Kidney (tissue), 14 donors: Measurements from ENCODE around the gene ILDR2. TPM values are rescaled to one million over a fixed set of nuclear protein-coding genes. Genes with fewer than 3 reads are reported as not detected.

Experiments
- DNase-seq, 5 donors: peaks; one replicate each; pipeline ENCODE4 v3.0.0-alpha.2; 2013 to 2020
- FAIRE-seq: peaks from 2 replicates; lab custom pipeline; 2012; peaks lifted over from hg19 to GRCh38; lab: Jason Lieb, UNC
- H3K27ac ChIP-seq, 2 donors: one replicate each; pipeline ENCODE4 v1.7.0; 2013; ENCODE audit warnings: low read depth in 2 of 2, low read length in 2 of 2, inconsistent platforms in 1 of 2
- H3K27me3 ChIP-seq: one replicate; pipeline ENCODE4 v1.7.1; 2013; ENCODE audit warnings: low read length, inconsistent platforms; ENCODE audit not compliant: control insufficient read depth, insufficient read depth
- H3K36me3 ChIP-seq, 3 donors: one replicate each; pipeline versions ENCODE4 v1.7.0 to v1.7.1; 2013; ENCODE audit warnings: low read length in 3 of 3, control low read depth in 1 of 3, inconsistent platforms in 1 of 3; ENCODE audit not compliant: insufficient read depth in 3 of 3, control insufficient read depth in 2 of 3
- H3K4me1 ChIP-seq, 3 donors: one replicate each; pipeline versions ENCODE4 v1.7.0 to v1.7.1; 2013; ENCODE audit warnings: low read length in 3 of 3, inconsistent platforms in 1 of 3, low read depth in 1 of 3; ENCODE audit not compliant: control insufficient read depth in 2 of 3, insufficient read depth in 2 of 3
- H3K4me3 ChIP-seq, 3 donors: one replicate each; pipeline versions ENCODE4 v1.7.0 to v1.8.1; 2013; ENCODE audit warnings: low read length in 3 of 3, control low read depth in 1 of 3, inconsistent platforms in 1 of 3
- H3K9ac ChIP-seq, 3 donors: one replicate each; pipeline versions ENCODE4 v1.7.0 to v1.7.1; 2013; ENCODE audit warnings: low read length in 3 of 3, control low read depth in 1 of 3, inconsistent platforms in 1 of 3
- H3K9me3 ChIP-seq, 3 donors: one replicate each; pipeline versions ENCODE4 v1.7.0 to v1.7.1; 2013; ENCODE audit warnings: low read length in 3 of 3, control low read depth in 1 of 3, inconsistent platforms in 1 of 3; ENCODE audit not compliant: control insufficient read depth in 2 of 3, insufficient read depth in 1 of 3
- intact Hi-C: fragments of 100-400 bp; cut with DNase I; formaldehyde crosslinking; loops from one replicate; pipeline ENCODE4 v1.11.1; 2022
- polyA plus RNA-seq: library from polyadenylated mRNA; stranded (reverse); fragments of 350-450 nt; fragmentation: Illumina TruSeq; extraction: RNeasy Lipid Tissue Mini Kit (QIAGEN cat#74804); gene quantifications from one replicate; pipeline ENCODE4 v1.2.3, GENCODE V29; 2014; ENCODE audit warnings: low read depth, low replicate concordance; ENCODE audit not compliant: insufficient read depth
- total RNA-seq: library from RNA; stranded (reverse); fragmentation: NEBNext Ultra II Directional; extraction: Animal tissue kit (Norgen Biotek cat#: 25700); gene quantifications from one replicate; pipeline ENCODE4 v1.2.1, GENCODE V29; 2021
- TF ChIP-seq, protein P1 (sequence below): IDR thresholded peaks from 3 replicates; pipeline ENCODE4 v1.5.1; 2012; ENCODE audit warnings: mild to moderate bottlenecking, moderate library complexity, borderline replicate concordance; ENCODE audit not compliant: insufficient read depth; ENCODE audit errors: extremely low read depth
- donor health status: control.
- donor health status: control.
- donor health status: control.
- donor health status: control.
- donor health status: control.
- donor health status: DM: yes; HTN: yes; CAD: no.
- donor health status: Normal renal cell carcinoma (clear cell type).

The ILDR2 gene
- total and polyA plus RNA-seq, 2 donors from 2014 or later = 1.5 to 5.9 TPM

DNA sequence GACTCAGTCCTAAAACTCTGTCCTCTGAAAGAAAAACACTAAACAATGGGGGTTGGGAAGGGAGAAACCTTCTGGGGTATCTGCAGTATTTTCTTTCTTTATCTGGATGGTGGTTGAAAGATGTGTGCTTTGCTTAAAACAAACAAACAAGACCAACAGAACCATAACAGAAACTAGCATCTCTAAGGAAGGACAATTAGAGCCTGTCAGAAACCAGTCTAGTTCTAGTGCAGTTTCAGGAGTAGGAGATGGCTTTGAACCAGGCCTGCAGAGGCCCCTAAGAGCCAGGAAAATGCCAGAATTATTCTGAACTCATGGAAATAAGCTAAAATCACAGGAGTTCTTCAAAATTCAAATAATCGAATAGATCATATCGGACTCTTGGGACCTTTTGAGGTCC, 18.5 kb downstream of the ILDR2 start:
- H3K36me3 ChIP-seq = no peaks in the 10 kb centered on the region
- H3K9ac ChIP-seq = no peak overlapping the region
- FAIRE-seq = no peak
- DNase-seq = no peak
- intact Hi-C loops = no loop called here
- no peaks in the 10 kb centered on the region for H3K9me3 ChIP-seq
- H3K27me3 ChIP-seq = no peaks in the 10 kb centered on the region
- H3K4me1 ChIP-seq = peaks cover 0 to 14% (median 6%) of the 10 kb centered on the region in 3 donors
- no peak overlapping the region for H3K4me3 ChIP-seq
- TF ChIP-seq, protein P1, sequence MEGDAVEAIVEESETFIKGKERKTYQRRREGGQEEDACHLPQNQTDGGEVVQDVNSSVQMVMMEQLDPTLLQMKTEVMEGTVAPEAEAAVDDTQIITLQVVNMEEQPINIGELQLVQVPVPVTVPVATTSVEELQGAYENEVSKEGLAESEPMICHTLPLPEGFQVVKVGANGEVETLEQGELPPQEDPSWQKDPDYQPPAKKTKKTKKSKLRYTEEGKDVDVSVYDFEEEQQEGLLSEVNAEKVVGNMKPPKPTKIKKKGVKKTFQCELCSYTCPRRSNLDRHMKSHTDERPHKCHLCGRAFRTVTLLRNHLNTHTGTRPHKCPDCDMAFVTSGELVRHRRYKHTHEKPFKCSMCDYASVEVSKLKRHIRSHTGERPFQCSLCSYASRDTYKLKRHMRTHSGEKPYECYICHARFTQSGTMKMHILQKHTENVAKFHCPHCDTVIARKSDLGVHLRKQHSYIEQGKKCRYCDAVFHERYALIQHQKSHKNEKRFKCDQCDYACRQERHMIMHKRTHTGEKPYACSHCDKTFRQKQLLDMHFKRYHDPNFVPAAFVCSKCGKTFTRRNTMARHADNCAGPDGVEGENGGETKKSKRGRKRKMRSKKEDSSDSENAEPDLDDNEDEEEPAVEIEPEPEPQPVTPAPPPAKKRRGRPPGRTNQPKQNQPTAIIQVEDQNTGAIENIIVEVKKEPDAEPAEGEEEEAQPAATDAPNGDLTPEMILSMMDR = no peak
- H3K27ac ChIP-seq = no peak overlapping the region

DNA sequence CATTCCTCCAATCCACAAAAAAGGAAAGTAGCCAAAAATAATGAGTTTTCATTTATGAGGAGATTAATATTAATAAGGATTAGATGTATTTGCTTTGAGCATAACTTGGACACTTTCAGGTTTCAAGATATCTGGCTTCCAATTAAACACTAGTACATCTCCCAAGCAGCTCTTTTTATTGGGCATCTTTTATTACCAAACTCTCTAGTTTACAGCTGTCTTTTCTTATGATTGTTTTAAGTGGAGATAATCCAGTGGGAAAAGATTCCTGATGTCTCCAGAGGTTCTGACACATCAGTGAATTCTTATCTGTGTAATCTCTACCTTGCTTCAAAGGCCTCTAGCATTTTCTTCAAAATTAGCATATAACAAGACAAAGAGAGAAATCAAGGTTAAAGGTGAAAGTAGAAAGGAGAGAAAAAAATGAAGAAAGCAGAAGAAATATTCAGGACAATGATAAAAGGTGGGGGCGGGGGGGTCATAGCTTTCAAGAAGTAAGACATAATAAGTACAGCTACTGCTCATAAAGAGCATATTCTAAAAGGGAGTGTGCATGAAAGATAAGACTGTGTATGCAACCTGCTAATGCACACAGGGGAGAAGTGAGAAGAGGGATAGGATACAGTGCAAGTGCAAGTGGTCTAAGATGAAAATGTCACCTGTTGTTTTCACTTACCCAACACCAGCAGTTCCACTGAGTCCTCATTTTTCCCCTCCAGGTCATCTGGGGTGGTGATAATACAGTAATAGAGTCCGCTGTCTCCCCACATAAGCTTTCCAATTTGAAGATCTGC, 19.1 kb downstream of the ILDR2 start:
- TF ChIP-seq, protein P1 = no peak
- peaks cover 0 to 8% (median 3%) of the 10 kb centered on the region in 3 donors for H3K4me1 ChIP-seq
- H3K9ac ChIP-seq = no peak overlapping the region
- no peak for DNase-seq
- intact Hi-C loops = no loop called here
- no peaks in the 10 kb centered on the region for H3K27me3 ChIP-seq
- H3K27ac ChIP-seq = no peak overlapping the region
- no peak overlapping the region for H3K4me3 ChIP-seq
- no peaks in the 10 kb centered on the region for H3K36me3 ChIP-seq
- H3K9me3 ChIP-seq = no peaks in the 10 kb centered on the region
- no peak for FAIRE-seq

DNA sequence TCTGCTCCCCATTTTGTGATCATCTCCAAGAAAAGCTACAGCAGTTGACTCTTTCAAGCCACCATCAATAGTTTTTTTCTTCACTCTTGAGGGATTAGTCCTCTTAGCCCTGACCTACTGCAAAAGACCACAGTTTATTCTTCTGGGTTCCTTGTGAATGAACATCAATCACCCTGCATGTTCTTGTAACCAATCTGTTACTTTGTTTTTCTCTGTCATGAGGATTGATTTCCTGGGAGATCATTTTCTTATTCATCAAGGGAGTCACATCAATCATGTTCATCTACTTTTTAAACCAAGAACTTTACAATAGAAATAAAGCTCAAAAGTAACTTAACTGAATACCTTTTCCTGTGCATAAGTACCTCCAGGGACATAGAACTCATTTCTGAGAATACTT, 21.8 kb downstream of the ILDR2 start:
- no peak overlapping the region for H3K9ac ChIP-seq
- no peaks in the 10 kb centered on the region for H3K27me3 ChIP-seq
- H3K4me1 ChIP-seq = no peaks in the 10 kb centered on the region
- no peak overlapping the region for H3K4me3 ChIP-seq
- no peaks in the 10 kb centered on the region for H3K9me3 ChIP-seq
- intact Hi-C loops = no loop called here
- FAIRE-seq (no peak), DNase-seq (peak in 2 of 5 donors; percentile 67 to 80)
- TF ChIP-seq, protein P1 = no peak
- H3K27ac ChIP-seq = no peak overlapping the region
- H3K36me3 ChIP-seq = no peaks in the 10 kb centered on the region
